GM12865 (cell line): ENCODE measurements around the gene MASP2.
"Not testable (repeated sequence)": the region's sequence is repeated elsewhere in the genome, so short reads cannot be mapped to it uniquely, and the experiment has no call there.

Source experiments
- DNase-seq: peaks from one replicate; pipeline ENCODE4 v3.0.0; 2010; ENCODE audit warnings: low read depth
- H3K4me3 ChIP-seq: 2 replicates; pipeline ENCODE4 v1.5.1; 2011; ENCODE audit warnings: mild to moderate bottlenecking, low read depth, low read length, control low read depth
- CTCF ChIP-seq: IDR thresholded peaks from 2 replicates; pipeline ENCODE4 v1.5.1; 2011; ENCODE audit warnings: low read length, control low read depth, low read depth, inconsistent platforms; ENCODE audit not compliant: insufficient read depth; ENCODE audit errors: missing control alignments

MASP2 gene

GRCh38 chr1:10992864-10993263 is 54.2 kb downstream of the MASP2 start:
- TF ChIP-seq CTCF, result no peak
- no peak overlapping the region for H3K4me3 ChIP-seq
- no peak for DNase-seq

DNA sequence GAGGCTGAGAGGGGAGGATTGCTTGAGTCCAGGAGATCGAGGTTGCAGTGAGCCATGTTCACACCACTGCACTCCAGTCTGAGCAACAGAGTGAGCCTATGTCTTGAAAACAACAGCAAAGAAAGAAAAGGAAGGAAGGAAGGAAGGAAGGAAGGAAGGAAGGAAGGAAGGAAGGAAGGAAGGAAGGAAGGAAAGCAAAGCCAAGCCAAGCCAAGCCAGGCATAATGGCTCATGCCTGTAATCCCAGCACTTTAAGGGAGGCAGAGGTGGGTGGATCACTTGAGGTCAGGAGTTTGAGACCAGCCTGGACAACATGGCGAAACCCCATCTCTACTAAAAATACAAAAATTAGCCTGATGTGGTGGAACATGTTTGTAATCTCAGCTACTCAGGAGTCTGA is 55.0 kb downstream of the MASP2 start:
- not testable (repeated sequence) for DNase-seq, H3K4me3 ChIP-seq

- DNase-seq, result no peak
- no peak for TF ChIP-seq CTCF
- H3K4me3 ChIP-seq, result no peak overlapping the region
These were observed 56.2 kb downstream of the MASP2 start for GRCh38 chr1:10990828-10991227.

- not testable (repeated sequence) for DNase-seq
These were observed 57.0 kb downstream of the MASP2 start for GRCh38 chr1:10989920-10990516.

GRCh38 chr1:10989095-10989494 is 57.9 kb downstream of the MASP2 start:
- DNase-seq, result no peak
- no peak overlapping the region for H3K4me3 ChIP-seq
- TF ChIP-seq CTCF, result no peak

More at GRCh38 chr1:10989920-10990516, 57.0 kb downstream of the MASP2 start:
- not testable (repeated sequence) for H3K4me3 ChIP-seq

DNA sequence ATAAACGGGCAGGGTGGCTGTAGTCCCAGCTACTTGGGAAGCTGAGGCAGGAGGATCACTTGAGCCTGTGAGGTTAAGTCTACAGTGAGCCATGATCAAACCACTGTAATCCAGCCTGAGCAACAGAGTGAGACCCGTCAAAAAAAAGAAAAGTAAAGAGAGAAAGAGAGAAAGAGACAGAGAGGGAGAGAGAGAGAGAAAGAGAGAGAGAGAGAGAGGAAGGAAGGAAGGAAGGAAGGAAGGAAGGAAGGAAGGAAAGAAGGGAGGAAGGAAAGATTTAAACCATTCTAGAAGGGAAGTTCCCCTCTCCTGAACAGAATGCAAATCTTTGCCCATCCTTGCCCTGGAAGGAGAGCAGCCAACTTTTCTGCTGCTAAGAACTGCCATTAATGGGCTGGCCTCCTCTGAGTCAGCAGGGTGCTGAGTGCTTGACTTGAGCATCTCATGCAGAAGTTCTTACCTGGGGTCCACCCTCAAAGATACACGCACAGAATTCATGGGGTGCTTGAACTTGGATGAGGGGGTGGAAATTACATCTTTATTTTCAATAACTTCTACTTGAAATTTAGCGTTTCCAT is 59.1 kb downstream of the MASP2 start:
- DNase-seq, result no peak
- TF ChIP-seq CTCF, result no peak
- no peak overlapping the region for H3K4me3 ChIP-seq

- peak; percentile 64 for DNase-seq
- no peak overlapping the region for H3K4me3 ChIP-seq
- TF ChIP-seq CTCF, result no peak
These were observed 60.5 kb downstream of the MASP2 start for GRCh38 chr1:10986525-10986890.
